Measurements from ENCODE around the gene ATP1B1.

The ATP1B1 gene

DNA sequence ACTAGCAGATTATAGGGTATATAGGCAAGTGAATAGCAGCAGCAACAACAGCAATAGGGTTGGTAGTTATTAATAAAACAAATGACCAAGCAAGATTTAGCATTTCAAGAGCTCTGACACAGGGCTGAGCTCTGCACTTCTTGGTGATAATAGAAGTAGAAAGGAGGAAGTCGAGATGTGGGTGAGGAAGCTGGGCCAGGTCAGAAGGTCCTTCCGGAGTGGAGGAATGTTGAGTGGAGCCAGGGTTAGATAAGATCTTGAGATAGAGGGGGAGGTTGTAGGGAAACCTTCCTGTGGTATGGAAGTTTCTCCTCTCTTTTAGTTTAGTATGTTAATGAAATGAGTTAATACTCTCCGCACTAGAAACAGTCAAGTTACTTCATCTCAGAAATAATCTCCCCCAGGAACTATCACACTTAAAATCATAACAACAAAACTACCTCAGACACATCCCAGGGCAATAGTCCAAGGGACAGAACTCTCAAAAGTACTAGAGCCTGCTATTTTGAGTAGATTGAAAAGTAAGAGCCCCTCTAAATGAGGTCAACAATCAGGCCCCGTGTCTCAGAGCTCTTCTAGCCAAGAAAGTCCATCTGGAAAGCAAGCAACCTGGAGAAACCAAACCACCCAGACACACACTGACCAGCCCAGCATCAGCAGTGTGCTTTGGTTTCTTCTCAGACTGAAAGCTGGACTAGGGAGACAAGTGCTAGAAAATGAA is 45.4 kb upstream of the ATP1B1 start:
- no peak for DNase-seq (ENCODE audit: low spot score)
- no peak overlapping the region for H2BK120ac ChIP-seq (ENCODE audit: low read depth, low read length)
- H3K14ac ChIP-seq (ENCODE audit: low read length): no peak overlapping the region
- H3K27me3 ChIP-seq (ENCODE audit: control insufficient read depth in 3 of 3, insufficient read depth in 3 of 3, low read depth in 1 of 3, low read length in 3 of 3): peaks cover 0 to 3% (median 0%) of the 10 kb centered on the region in 3 experiments
- H3K4me3 ChIP-seq (ENCODE audit: low read length in 2 of 2): no peak overlapping the region
- no peak overlapping the region for H2BK12ac ChIP-seq (ENCODE audit: low read length)
- no peak overlapping the region for H2AK5ac ChIP-seq (ENCODE audit: low read depth, low read length)
- H3K23ac ChIP-seq (ENCODE audit: low read depth, low read length, poor library complexity): no peak overlapping the region
- no peaks in the 10 kb centered on the region for H3K4me1 ChIP-seq (ENCODE audit: control insufficient read depth in 2 of 2, insufficient read depth in 1 of 2, low read depth in 1 of 2, low read length in 2 of 2)
- no peaks in the 10 kb centered on the region for H3K36me3 ChIP-seq (replicated peaks in 1 of 2; ENCODE audit: control insufficient read depth in 2 of 2, insufficient read depth in 2 of 2, low read length in 2 of 2)
- H3K18ac ChIP-seq (ENCODE audit: low read length): no peak overlapping the region
- no peak overlapping the region for H2BK5ac ChIP-seq (ENCODE audit: low read length)
- no peak overlapping the region for H3K4ac ChIP-seq (ENCODE audit: low read length)
- no peaks in the 10 kb centered on the region for H3K9me3 ChIP-seq (replicated peaks in 1 of 2; ENCODE audit: control insufficient read depth in 2 of 2, insufficient read depth in 1 of 2, low read depth in 1 of 2, low read length in 2 of 2)
- no peak overlapping the region for H2AFZ ChIP-seq (ENCODE audit: low read length)
- H3K27ac ChIP-seq (replicated peaks; ENCODE audit: low read length): no peak overlapping the region
- no peak overlapping the region for H3K9ac ChIP-seq (ENCODE audit: low read depth, low read length, poor library complexity)
- H3K79me1 ChIP-seq (ENCODE audit: low read depth, low read length): no peaks in the 10 kb centered on the region
- no CpG with 5 or more reads among the region's 4 CpGs for WGBS, 2 donors (ENCODE audit: extremely low coverage in 2 of 2, insufficient read length in 2 of 2, insufficient replicate concordance in 1 of 2)
- H4K8ac ChIP-seq (ENCODE audit: low read depth, low read length): no peak overlapping the region
- no peak overlapping the region for H4K91ac ChIP-seq (ENCODE audit: low read depth, low read length, poor library complexity)
- H2BK15ac ChIP-seq (ENCODE audit: low read length): no peak overlapping the region
- H3K4me2 ChIP-seq (ENCODE audit: insufficient read depth, low read length, poor library complexity, severe bottlenecking): no peak overlapping the region

- Histone ChIP-seq H3K14ac (ENCODE audit: low read length) (no peak overlapping the region), H3K23ac (ENCODE audit: low read depth, low read length, poor library complexity) (no peak overlapping the region), H3K4me3 (ENCODE audit: low read length in 2 of 2) (no peak overlapping the region), H3K18ac (ENCODE audit: low read length) (no peak overlapping the region), H2BK12ac (ENCODE audit: low read length) (no peak overlapping the region), H3K27me3 (ENCODE audit: control insufficient read depth in 3 of 3, insufficient read depth in 3 of 3, low read depth in 1 of 3, low read length in 3 of 3) (peaks cover 0 to 3% (median 0%) of the 10 kb centered on the region in 3 experiments), H2BK120ac (ENCODE audit: low read depth, low read length) (no peak overlapping the region), H3K9ac (ENCODE audit: low read depth, low read length, poor library complexity) (no peak overlapping the region), H3K27ac (replicated peaks; ENCODE audit: low read length) (no peak overlapping the region), H2AK5ac (ENCODE audit: low read depth, low read length) (no peak overlapping the region), H3K4me2 (ENCODE audit: insufficient read depth, low read length, poor library complexity, severe bottlenecking) (no peak overlapping the region), H3K79me1 (ENCODE audit: low read depth, low read length) (no peaks in the 10 kb centered on the region), H2BK5ac (ENCODE audit: low read length) (no peak overlapping the region), H2BK15ac (ENCODE audit: low read length) (no peak overlapping the region), H3K9me3 (replicated peaks in 1 of 2; ENCODE audit: control insufficient read depth in 2 of 2, insufficient read depth in 1 of 2, low read depth in 1 of 2, low read length in 2 of 2) (no peaks in the 10 kb centered on the region), H2AFZ (ENCODE audit: low read length) (peak overlapping the region; percentile 10), H4K91ac (ENCODE audit: low read depth, low read length, poor library complexity) (no peak overlapping the region), H3K4ac (ENCODE audit: low read length) (no peak overlapping the region), H3K36me3 (replicated peaks in 1 of 2; ENCODE audit: control insufficient read depth in 2 of 2, insufficient read depth in 2 of 2, low read length in 2 of 2) (no peaks in the 10 kb centered on the region), H4K8ac (ENCODE audit: low read depth, low read length) (no peak overlapping the region), H3K4me1 (ENCODE audit: control insufficient read depth in 2 of 2, insufficient read depth in 1 of 2, low read depth in 1 of 2, low read length in 2 of 2) (no peaks in the 10 kb centered on the region)
- no peak for DNase-seq (ENCODE audit: low spot score)
These were observed 44.3 kb upstream of the ATP1B1 start for GRCh38 chr1:169062152-169062551.

DNA sequence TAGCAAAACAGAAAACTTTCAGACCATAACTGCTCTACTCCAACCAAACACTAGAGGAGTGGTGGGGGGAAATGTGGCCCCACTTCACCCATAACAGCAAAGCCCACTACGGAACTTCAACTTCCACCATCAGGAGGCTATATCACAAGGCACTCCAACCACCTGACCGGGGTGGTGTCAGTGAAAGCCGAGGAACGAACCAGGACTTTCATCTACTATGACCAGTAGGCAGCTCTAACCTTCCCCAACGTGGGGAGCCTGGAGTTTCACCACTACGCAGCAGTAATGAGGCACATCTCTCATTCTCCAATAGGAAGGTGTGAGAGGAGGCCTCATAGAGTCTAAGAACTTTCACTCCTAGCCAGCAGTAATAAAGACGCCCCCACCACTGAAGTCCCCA is 42.4 kb upstream of the ATP1B1 start:
- Histone ChIP-seq H3K4me2 (ENCODE audit: insufficient read depth, low read length, poor library complexity, severe bottlenecking) (no peak overlapping the region), H2BK120ac (ENCODE audit: low read depth, low read length) (no peak overlapping the region), H3K9ac (ENCODE audit: low read depth, low read length, poor library complexity) (no peak overlapping the region), H2AK5ac (ENCODE audit: low read depth, low read length) (no peak overlapping the region), H3K4ac (ENCODE audit: low read length) (no peak overlapping the region), H4K8ac (ENCODE audit: low read depth, low read length) (no peak overlapping the region), H3K27me3 (ENCODE audit: control insufficient read depth in 3 of 3, insufficient read depth in 3 of 3, low read depth in 1 of 3, low read length in 3 of 3) (peaks cover 0 to 3% (median 0%) of the 10 kb centered on the region in 3 experiments), H4K91ac (ENCODE audit: low read depth, low read length, poor library complexity) (no peak overlapping the region), H3K79me1 (ENCODE audit: low read depth, low read length) (no peaks in the 10 kb centered on the region), H2BK12ac (ENCODE audit: low read length) (no peak overlapping the region), H3K27ac (replicated peaks; ENCODE audit: low read length) (no peak overlapping the region), H3K9me3 (replicated peaks in 1 of 2; ENCODE audit: control insufficient read depth in 2 of 2, insufficient read depth in 1 of 2, low read depth in 1 of 2, low read length in 2 of 2) (no peaks in the 10 kb centered on the region), H3K14ac (ENCODE audit: low read length) (no peak overlapping the region), H3K36me3 (replicated peaks in 1 of 2; ENCODE audit: control insufficient read depth in 2 of 2, insufficient read depth in 2 of 2, low read length in 2 of 2) (no peaks in the 10 kb centered on the region), H3K4me3 (ENCODE audit: low read length in 2 of 2) (no peak overlapping the region), H2BK5ac (ENCODE audit: low read length) (no peak overlapping the region), H2BK15ac (ENCODE audit: low read length) (no peak overlapping the region), H3K4me1 (ENCODE audit: control insufficient read depth in 2 of 2, insufficient read depth in 1 of 2, low read depth in 1 of 2, low read length in 2 of 2) (no peaks in the 10 kb centered on the region), H2AFZ (ENCODE audit: low read length) (no peak overlapping the region), H3K18ac (ENCODE audit: low read length) (no peak overlapping the region), H3K23ac (ENCODE audit: low read depth, low read length, poor library complexity) (no peak overlapping the region)
- no peak for DNase-seq (ENCODE audit: low spot score)
- WGBS, 2 donors (ENCODE audit: extremely low coverage in 2 of 2, insufficient read length in 2 of 2, insufficient replicate concordance in 1 of 2): no CpG with 5 or more reads among the region's 7 CpGs

- Histone ChIP-seq H2BK12ac (ENCODE audit: low read length) (no peak overlapping the region), H2BK15ac (ENCODE audit: low read length) (no peak overlapping the region), H3K9ac (ENCODE audit: low read depth, low read length, poor library complexity) (no peak overlapping the region), H3K9me3 (replicated peaks in 1 of 2; ENCODE audit: control insufficient read depth in 2 of 2, insufficient read depth in 1 of 2, low read depth in 1 of 2, low read length in 2 of 2) (no peaks in the 10 kb centered on the region), H3K27ac (replicated peaks; ENCODE audit: low read length) (no peak overlapping the region), H4K8ac (ENCODE audit: low read depth, low read length) (no peak overlapping the region), H3K4me3 (ENCODE audit: low read length in 2 of 2) (no peak overlapping the region), H3K18ac (ENCODE audit: low read length) (no peak overlapping the region), H2BK5ac (ENCODE audit: low read length) (no peak overlapping the region), H2BK120ac (ENCODE audit: low read depth, low read length) (no peak overlapping the region), H2AFZ (ENCODE audit: low read length) (no peak overlapping the region), H3K79me1 (ENCODE audit: low read depth, low read length) (no peaks in the 10 kb centered on the region), H3K4me2 (ENCODE audit: insufficient read depth, low read length, poor library complexity, severe bottlenecking) (no peak overlapping the region), H3K36me3 (replicated peaks in 1 of 2; ENCODE audit: control insufficient read depth in 2 of 2, insufficient read depth in 2 of 2, low read length in 2 of 2) (no peaks in the 10 kb centered on the region), H3K27me3 (ENCODE audit: control insufficient read depth in 3 of 3, insufficient read depth in 3 of 3, low read depth in 1 of 3, low read length in 3 of 3) (no peaks in the 10 kb centered on the region), H3K4ac (ENCODE audit: low read length) (no peak overlapping the region), H3K14ac (ENCODE audit: low read length) (no peak overlapping the region), H4K91ac (ENCODE audit: low read depth, low read length, poor library complexity) (no peak overlapping the region), H3K4me1 (ENCODE audit: control insufficient read depth in 2 of 2, insufficient read depth in 1 of 2, low read depth in 1 of 2, low read length in 2 of 2) (peaks cover 3 to 6% of the 10 kb centered on the region in 2 donors), H3K23ac (ENCODE audit: low read depth, low read length, poor library complexity) (no peak overlapping the region), H2AK5ac (ENCODE audit: low read depth, low read length) (no peak overlapping the region)
- WGBS, 2 donors (ENCODE audit: extremely low coverage in 2 of 2, insufficient read length in 2 of 2, insufficient replicate concordance in 1 of 2): no CpG with 5 or more reads among the region's 2 CpGs
- DNase-seq (ENCODE audit: low spot score): no peak
These were observed 35.9 kb upstream of the ATP1B1 start for GRCh38 chr1:169070547-169070946.

Measured in neuronal stem cell (in vitro differentiated cells).